Activated CD8-positive, alpha-beta T cell treated with anti-CD3 and anti-CD28 coated beads, Interleukin-2, amount 10 ng/mL, durations not matched to agents 7 days and 5 days (primary cell): ENCODE measurements around the gene SARS2. TPM values are rescaled to one million over a fixed set of nuclear protein-coding genes. Genes with fewer than 3 reads are reported as not detected.
"Not testable (repeated sequence)": the region's sequence is repeated elsewhere in the genome, so short reads cannot be mapped to it uniquely, and the experiment has no call there.

Source experiments
- ATAC-seq: fragments of 150-1000 bp; cut with Tn5 transposase; one replicate; pipeline ENCODE4 v1.10.0; 2021; ENCODE audit warnings: moderate library complexity
- CTCF ChIA-PET: fragments of 350-600 bp; sonication (Branson Sonifier 250); formaldehyde crosslinking; loops from one replicate; lab custom pipeline; 2021; ENCODE audit warnings: antibody characterized with exemption; lab: Charles Lee
- POLR2A ChIA-PET: fragments of 350-600 bp; sonication (Branson Sonifier 250); formaldehyde crosslinking; loops from one replicate; lab custom pipeline; 2021; ENCODE audit warnings: antibody characterized with exemption; lab: Charles Lee
- DNase-seq: peaks from one replicate; pipeline ENCODE4 v3.0.0-alpha.2; 2020
- H3K27ac Mint-ChIP-seq: one replicate; pipeline ENCODE4 v1.8.0; 2021; ENCODE audit warnings: mild to moderate bottlenecking, mixed read lengths
- H3K27me3 Mint-ChIP-seq: one replicate; pipeline ENCODE4 v1.8.0; 2021; ENCODE audit warnings: low read depth, mixed read lengths
- H3K36me3 Mint-ChIP-seq: one replicate; pipeline ENCODE4 v1.8.0; 2021; ENCODE audit warnings: low read depth, mixed read lengths
- H3K4me1 Mint-ChIP-seq: one replicate; pipeline ENCODE4 v1.8.0; 2021; ENCODE audit warnings: low read depth, mixed read lengths
- H3K4me3 Mint-ChIP-seq: one replicate; pipeline ENCODE4 v1.8.0; 2021; ENCODE audit warnings: mild to moderate bottlenecking, mixed read lengths
- H3K9me3 Mint-ChIP-seq: one replicate; pipeline ENCODE4 v1.8.0; 2022; ENCODE audit warnings: mixed read lengths; ENCODE audit not compliant: insufficient read depth
- total RNA-seq, 2 experiments: library from RNA; stranded (reverse); gene quantifications; one replicate each; pipeline ENCODE4 v1.2.3, GENCODE V29; 2021

The SARS2 gene
- total RNA-seq, 2 experiments from 2014 or later: 36.2 to 36.6 TPM

GRCh38 chr19:38944981-38945506, 14.5 kb upstream of the SARS2 start:
- POLR2A ChIA-PET: no interaction called here

GRCh38 chr19:38942471-38943181, 12.1 kb upstream of the SARS2 start:
- peaks cover 5% of the 10 kb centered on the region for H3K9me3 Mint-ChIP-seq
- no peak overlapping the region for H3K27ac Mint-ChIP-seq
- no peak overlapping the region for H3K4me3 Mint-ChIP-seq
- H3K4me1 Mint-ChIP-seq: peaks cover 25% of the 10 kb centered on the region
- POLR2A ChIA-PET: no interaction called here
- no peak for ATAC-seq
- H3K27me3 Mint-ChIP-seq: peaks cover 19% of the 10 kb centered on the region
- CTCF ChIA-PET: interaction anchor here (1.6 kb wide), 1 partner anchor 10 kb away, joined by 3 read pairs; no protein-coding TSS in a partner anchor
- no peak for DNase-seq
- peaks cover 5% of the 10 kb centered on the region for H3K36me3 Mint-ChIP-seq

More at GRCh38 chr19:38944981-38945506, 14.5 kb upstream of the SARS2 start:
- no peak overlapping the region for H3K27ac Mint-ChIP-seq
- CTCF ChIA-PET: interaction anchor here (1.3 kb wide), 1 partner anchor 15 kb away, joined by 3 read pairs; the partner anchor contains the start of gene SARS2
- H3K36me3 Mint-ChIP-seq: peaks cover 5% of the 10 kb centered on the region
- no peak for DNase-seq
- no peak for ATAC-seq
- H3K27me3 Mint-ChIP-seq: peaks cover 26% of the 10 kb centered on the region
- H3K4me3 Mint-ChIP-seq: no peak overlapping the region
- H3K9me3 Mint-ChIP-seq: peaks cover 5% of the 10 kb centered on the region
- H3K4me1 Mint-ChIP-seq: peaks cover 24% of the 10 kb centered on the region

GRCh38 chr19:38941979-38942378, 11.4 kb upstream of the SARS2 start:
- ATAC-seq (no peak), DNase-seq (no peak)
- Mint-ChIP-seq H3K36me3 (peaks cover 5% of the 10 kb centered on the region), H3K9me3 (peaks cover 5% of the 10 kb centered on the region), H3K27ac (no peak overlapping the region), H3K27me3 (peaks cover 19% of the 10 kb centered on the region), H3K4me1 (peaks cover 25% of the 10 kb centered on the region), H3K4me3 (no peak overlapping the region)
- POLR2A ChIA-PET: no interaction called here
- CTCF ChIA-PET: no interaction called here

GRCh38 chr19:38941466-38941865, 10.9 kb upstream of the SARS2 start:
- not testable (repeated sequence) for ATAC-seq, H3K4me3 Mint-ChIP-seq, H3K27ac Mint-ChIP-seq, H3K36me3 Mint-ChIP-seq, H3K9me3 Mint-ChIP-seq
- ChIA-PET CTCF (interaction anchor here (1.5 kb wide), 1 partner anchor 539 kb away, joined by 4 read pairs; the partner anchor contains the start of gene FAM98C), POLR2A (interaction anchor here (1.1 kb wide), 1 partner anchor 11 kb away, joined by 3 read pairs; the partner anchor contains the start of genes MRPS12 and SARS2)
- H3K4me1 Mint-ChIP-seq: peaks cover 25% of the 10 kb centered on the region
- peaks cover 19% of the 10 kb centered on the region for H3K27me3 Mint-ChIP-seq
- peak; percentile 38 for DNase-seq

- Mint-ChIP-seq H3K36me3 (peaks cover 14% of the 10 kb centered on the region), H3K9me3 (peaks cover 8% of the 10 kb centered on the region), H3K27ac (no peak overlapping the region), H3K4me1 (peaks cover 25% of the 10 kb centered on the region), H3K27me3 (peaks cover 19% of the 10 kb centered on the region), H3K4me3 (no peak overlapping the region)
- no peak for DNase-seq
- no peak for ATAC-seq
- ChIA-PET POLR2A (interaction anchor here (0.6 kb wide), 1 partner anchor 394 kb away, joined by 3 read pairs; no protein-coding TSS in a partner anchor), CTCF (interaction anchor here (1.0 to 2.6 kb wide), 4 partner anchors 8 to 537 kb away, joined by 3 to 15 read pairs (median 4); partner anchors contain the start of genes FAM98C, MRPS12 and SARS2)
Measured at GRCh38 chr19:38939957-38940356, 9.4 kb upstream of the SARS2 start.

- DNase-seq (no peak), ATAC-seq (no peak)
- POLR2A ChIA-PET: interaction anchor here (0.6 kb wide), 1 partner anchor 266 kb away, joined by 3 read pairs; no protein-coding TSS in a partner anchor
- H3K36me3 Mint-ChIP-seq: peaks cover 41% of the 10 kb centered on the region
- CTCF ChIA-PET: interaction anchor here (0.8 to 1.3 kb wide), 8 partner anchors 10 to 530 kb away, joined by 3 to 5 read pairs (median 4); partner anchors contain the start of genes FAM98C and NFKBIB
- H3K4me3 Mint-ChIP-seq: no peak overlapping the region
- H3K4me1 Mint-ChIP-seq: peaks cover 25% of the 10 kb centered on the region
- no peaks in the 10 kb centered on the region for H3K27me3 Mint-ChIP-seq
- no peak overlapping the region for H3K27ac Mint-ChIP-seq
- peaks cover 7% of the 10 kb centered on the region for H3K9me3 Mint-ChIP-seq
Measured at GRCh38 chr19:38933544-38933943, 3.0 kb upstream of the SARS2 start.

GRCh38 chr19:38932425-38933179, 2.0 kb upstream of the SARS2 start:
- POLR2A ChIA-PET: interaction anchor here (0.6 kb wide), 1 partner anchor 265 kb away, joined by 3 read pairs; no protein-coding TSS in a partner anchor
- Mint-ChIP-seq H3K27me3 (no peaks in the 10 kb centered on the region), H3K4me3 (peak overlapping the region; percentile 42), H3K9me3 (peaks cover 7% of the 10 kb centered on the region), H3K27ac (peak overlapping the region; percentile 15), H3K4me1 (peaks cover 30% of the 10 kb centered on the region), H3K36me3 (peaks cover 43% of the 10 kb centered on the region)
- ATAC-seq: no peak
- CTCF ChIA-PET: interaction anchor here (0.8 to 3.9 kb wide), 11 partner anchors 8 to 529 kb away, joined by 3 to 12 read pairs (median 4); partner anchors contain the start of genes FAM98C and NFKBIB
- peak; percentile 58 for DNase-seq

- peaks cover 7% of the 10 kb centered on the region for H3K9me3 Mint-ChIP-seq
- H3K4me1 Mint-ChIP-seq: peaks cover 31% of the 10 kb centered on the region
- H3K27me3 Mint-ChIP-seq: no peaks in the 10 kb centered on the region
- H3K4me3 Mint-ChIP-seq: peak overlapping the region; percentile 98
- CTCF ChIA-PET: interaction anchor here (1.0 to 3.9 kb wide), 20 partner anchors 9 to 529 kb away, joined by 3 to 49 read pairs (median 6); partner anchors contain the start of genes ECH1, FAM98C, NFKBIB and RINL
- H3K36me3 Mint-ChIP-seq: peaks cover 43% of the 10 kb centered on the region
- H3K27ac Mint-ChIP-seq: peak overlapping the region; percentile 99
- DNase-seq (no peak), ATAC-seq (no peak)
- POLR2A ChIA-PET: interaction anchor here (0.6 to 2.3 kb wide), 2 partner anchors 82 to 404 kb away, joined by 4 to 6 read pairs; partner anchors contain the start of gene GMFG
Measured at GRCh38 chr19:38931521-38931793, 894 bp upstream of the SARS2 start.

- peaks cover 31% of the 10 kb centered on the region for H3K4me1 Mint-ChIP-seq
- peak within 1 kb of the TSS; percentile 99 for H3K27ac Mint-ChIP-seq
- H3K9me3 Mint-ChIP-seq: peaks cover 7% of the 10 kb centered on the region
- POLR2A ChIA-PET: interaction anchor here (0.7 to 2.3 kb wide), 12 partner anchors 10 to 556 kb away, joined by 3 to 6 read pairs (median 4); partner anchors contain the start of genes NFKBIB, PSMD8, RINL and SIRT2
- DNase-seq (peak; percentile 99), ATAC-seq (peak; percentile 97)
- no peaks in the 10 kb centered on the region for H3K27me3 Mint-ChIP-seq
- peak within 1 kb of the TSS; percentile 98 for H3K4me3 Mint-ChIP-seq
- CTCF ChIA-PET: interaction anchor here (0.6 to 3.9 kb wide), 71 partner anchors 9 to 1640 kb away, joined by 3 to 49 read pairs (median 4); partner anchors contain the start of genes ACTN4, CAPN12, ECH1 and EIF3K
- H3K36me3 Mint-ChIP-seq: peaks cover 42% of the 10 kb centered on the region
Measured at GRCh38 chr19:38930776-38931520, 385 bp upstream of the SARS2 start, which contains the start of gene MRPS12. Gene MRPS12, plus strand, starts transcription at chr19:38930944. Its CDS starts 351 bp downstream, at chr19:38931295.

- ATAC-seq: no peak
- H3K9me3 Mint-ChIP-seq: no peaks in the 10 kb centered on the region
- peak overlapping the region; percentile 66 for H3K27ac Mint-ChIP-seq
- H3K27me3 Mint-ChIP-seq: no peaks in the 10 kb centered on the region
- POLR2A ChIA-PET: no interaction called here
- H3K4me1 Mint-ChIP-seq: peaks cover 33% of the 10 kb centered on the region
- CTCF ChIA-PET: interaction anchor here (1.0 to 3.9 kb wide), 8 partner anchors 11 to 685 kb away, joined by 3 to 49 read pairs (median 8); partner anchors contain the start of genes NFKBIB and SIRT2
- H3K36me3 Mint-ChIP-seq: peaks cover 33% of the 10 kb centered on the region
- H3K4me3 Mint-ChIP-seq: peak overlapping the region; percentile 3
- DNase-seq: no peak
Measured at GRCh38 chr19:38928391-38929001, 2.1 kb downstream of the SARS2 start.
